Amniotic stem cell (primary cell): ENCODE data around the gene ARFRP1.

Experiments
- DNase-seq: peaks from one replicate; lab custom pipeline; 2025; lab: John Stamatoyannopoulos, UW

ARFRP1 gene

GRCh38 chr20:63690898-63691710 lies 16.7 kb downstream of the ARFRP1 start:
- no peak for DNase-seq

DNA sequence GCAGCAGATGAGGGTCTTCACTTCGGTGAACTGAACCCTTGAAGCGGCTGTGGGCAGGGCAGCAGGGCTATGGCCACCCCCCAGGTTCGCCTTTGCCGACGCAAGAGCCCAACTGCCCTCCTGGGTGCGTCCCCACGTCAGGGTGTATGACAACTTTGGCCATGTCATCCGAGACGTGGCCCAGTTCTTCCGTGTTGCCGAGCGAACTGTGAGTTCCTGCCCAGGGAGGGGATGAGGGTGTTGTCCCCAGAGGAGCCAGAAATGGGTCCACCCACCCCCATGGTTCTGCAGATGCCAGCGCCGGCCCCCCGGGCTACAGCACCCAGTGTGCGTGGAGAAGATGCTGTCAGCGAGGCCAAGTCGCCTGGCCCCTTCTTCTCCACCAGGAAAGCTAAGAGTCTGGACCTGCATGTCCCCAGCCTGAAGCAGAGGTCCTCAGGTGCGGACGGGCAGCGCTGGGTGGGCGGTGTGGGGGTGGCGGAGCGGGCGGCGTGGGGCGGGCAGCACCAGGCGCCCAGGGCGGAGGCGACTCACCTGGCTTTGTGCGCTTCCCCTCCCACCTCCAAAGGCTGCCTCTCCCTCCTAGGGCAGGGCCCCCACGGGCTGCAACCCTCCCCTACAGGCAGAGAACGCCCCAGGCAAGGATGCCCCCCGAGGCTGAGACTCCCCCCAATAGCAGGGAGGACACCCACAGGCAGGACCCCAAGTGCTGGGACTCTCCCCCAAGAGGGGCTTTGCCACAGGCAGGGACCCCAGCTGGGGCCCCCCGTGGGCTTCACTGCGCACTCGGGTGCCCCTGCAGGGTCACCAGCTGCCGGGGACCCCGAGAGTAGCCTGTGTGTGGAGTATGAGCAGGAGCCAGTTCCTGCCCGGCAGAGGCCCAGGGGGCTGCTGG lies 17.5 kb downstream of the ARFRP1 start:
- no peak for DNase-seq

DNA sequence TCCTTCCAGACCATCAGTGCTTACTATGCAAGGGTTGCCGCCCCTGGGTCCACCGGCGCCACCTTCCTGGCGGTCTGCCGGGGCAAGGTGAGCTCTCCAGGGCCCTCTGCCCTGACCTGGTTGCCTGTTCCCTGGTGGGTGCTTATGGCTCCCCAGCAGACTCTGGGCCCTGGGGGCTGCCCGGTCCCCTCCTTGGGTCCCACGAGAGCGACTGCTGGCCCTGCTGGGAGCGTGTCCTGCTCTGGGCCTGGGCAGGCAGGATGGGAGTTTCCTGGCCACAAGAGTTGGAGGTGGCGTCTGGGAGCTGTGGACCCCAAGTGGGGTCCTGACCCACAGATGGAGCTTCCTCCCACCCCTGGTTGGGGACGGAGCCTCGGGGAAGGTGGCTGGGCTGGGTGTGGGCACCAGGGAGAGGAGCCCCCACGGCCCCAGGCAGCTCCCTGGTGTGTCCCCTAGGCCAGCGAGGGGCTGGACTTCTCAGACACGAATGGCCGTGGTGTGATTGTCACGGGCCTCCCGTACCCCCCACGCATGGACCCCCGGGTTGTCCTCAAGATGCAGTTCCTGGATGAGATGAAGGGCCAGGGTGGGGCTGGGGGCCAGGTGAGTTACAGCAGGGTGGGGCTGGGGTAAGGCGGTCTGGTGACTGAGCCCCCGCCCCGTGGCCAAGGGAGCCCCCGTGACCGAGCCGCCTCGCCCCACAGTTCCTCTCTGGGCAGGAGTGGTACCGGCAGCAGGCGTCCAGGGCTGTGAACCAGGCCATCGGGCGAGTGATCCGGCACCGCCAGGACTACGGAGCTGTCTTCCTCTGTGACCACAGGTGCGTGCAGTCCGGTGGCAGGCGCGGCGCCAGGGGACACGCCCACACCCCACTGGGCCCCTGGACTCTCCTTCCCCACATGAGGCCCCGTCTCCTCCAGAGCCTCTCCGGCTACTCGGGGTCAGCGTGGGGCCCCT lies 18.5 kb downstream of the ARFRP1 start:
- no peak for DNase-seq

- DNase-seq: no peak
These were observed 19.3 kb downstream of the ARFRP1 start for GRCh38 chr20:63688228-63689045.

DNA sequence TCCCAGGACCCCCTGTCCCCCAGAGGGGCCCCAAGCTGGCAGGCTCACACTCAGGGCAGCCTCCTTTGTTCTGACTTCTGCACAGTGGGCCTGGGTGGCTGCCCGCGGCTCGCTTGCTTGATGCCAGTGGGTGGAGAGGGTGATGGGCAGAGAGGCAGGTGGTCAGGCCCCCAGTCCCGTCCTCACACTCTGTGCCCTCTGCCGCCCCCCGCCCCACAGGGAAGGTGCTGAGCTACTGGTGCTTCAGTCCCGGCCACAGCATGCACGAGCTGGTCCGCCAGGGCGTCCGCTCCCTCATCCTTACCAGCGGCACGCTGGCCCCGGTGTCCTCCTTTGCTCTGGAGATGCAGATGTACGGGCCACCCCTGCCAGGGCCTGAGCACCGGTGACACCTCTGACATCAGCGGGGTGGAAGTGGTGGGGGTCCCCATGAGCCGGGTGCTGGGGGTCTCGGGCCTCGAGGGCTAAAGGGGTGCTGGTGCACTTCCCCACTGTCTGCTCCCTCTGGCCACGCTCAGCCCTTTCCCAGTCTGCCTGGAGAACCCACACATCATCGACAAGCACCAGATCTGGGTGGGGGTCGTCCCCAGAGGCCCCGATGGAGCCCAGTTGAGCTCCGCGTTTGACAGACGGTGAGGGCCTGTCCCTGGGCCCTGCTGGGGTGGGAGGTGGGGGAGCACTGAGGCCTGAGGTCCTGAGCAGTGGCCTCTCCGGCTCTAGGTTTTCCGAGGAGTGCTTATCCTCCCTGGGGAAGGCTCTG lies 20.2 kb downstream of the ARFRP1 start:
- no peak for DNase-seq

GRCh38 chr20:63686492-63687321 lies 21.1 kb downstream of the ARFRP1 start:
- no peak for DNase-seq

DNA sequence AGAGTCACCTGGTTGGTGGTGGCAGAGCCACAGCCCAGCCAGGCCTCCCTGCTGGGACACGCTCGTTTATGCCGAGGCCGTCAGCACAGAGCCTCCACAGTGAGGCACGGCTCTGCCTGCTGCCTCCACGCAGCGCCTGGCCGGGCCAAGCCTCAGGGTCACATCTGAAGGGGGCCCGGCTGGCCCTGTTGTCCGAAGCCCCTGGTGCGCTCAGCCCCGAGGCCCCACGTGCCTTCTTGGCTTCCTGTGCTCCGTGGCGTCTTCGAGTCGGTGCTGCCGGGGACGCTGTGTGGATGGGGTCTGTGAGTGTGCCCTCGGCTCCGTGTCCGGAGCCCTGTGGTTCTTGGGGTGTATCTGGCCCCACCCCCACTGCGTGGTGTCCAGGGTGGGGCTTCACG lies 21.7 kb downstream of the ARFRP1 start:
- no peak for DNase-seq

GRCh38 chr20:63685269-63686026 lies 22.3 kb downstream of the ARFRP1 start:
- DNase-seq: no peak

DNA sequence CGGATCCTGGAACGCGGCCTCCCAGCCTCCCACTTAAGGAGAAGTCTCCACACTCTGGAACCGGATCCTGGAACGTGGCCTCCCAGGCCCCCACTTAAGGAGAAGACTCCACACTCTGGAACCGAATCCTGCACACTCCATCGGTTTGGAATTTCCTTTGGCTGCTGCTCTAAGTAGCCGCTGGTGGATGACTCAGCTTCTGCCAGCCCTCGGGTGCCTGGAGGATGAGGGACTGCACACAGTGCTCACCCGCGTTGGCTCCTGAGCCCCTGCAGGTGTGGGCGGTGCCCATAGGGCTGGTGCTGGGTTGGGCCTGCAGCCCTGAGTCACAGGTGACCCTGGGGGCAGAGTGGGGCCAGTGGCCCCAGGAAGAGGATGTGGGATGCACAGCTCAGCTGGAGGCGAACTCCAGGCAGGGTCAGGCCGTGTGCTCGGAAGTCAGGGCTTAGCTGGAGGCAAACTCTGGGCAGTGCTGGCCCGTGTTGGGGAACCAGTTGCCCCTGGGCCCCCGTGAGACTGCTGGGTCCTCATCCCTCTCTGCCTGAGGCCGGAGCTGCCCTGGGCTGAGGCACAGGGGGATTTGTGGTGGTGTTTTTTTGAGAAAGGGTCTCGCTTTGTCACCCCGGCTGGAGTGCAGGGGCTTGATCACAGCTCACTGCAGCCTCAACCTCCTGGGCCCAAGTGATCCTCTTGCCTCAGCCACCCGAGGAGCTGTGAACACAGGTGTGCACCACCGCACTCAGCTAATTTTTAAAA lies 25.2 kb downstream of the ARFRP1 start:
- peak; percentile 95 for DNase-seq

- no peak for DNase-seq
These were observed 26.1 kb downstream of the ARFRP1 start for GRCh38 chr20:63681609-63682142.

- no peak for DNase-seq
These were observed 26.7 kb downstream of the ARFRP1 start for GRCh38 chr20:63680857-63681608.

DNA sequence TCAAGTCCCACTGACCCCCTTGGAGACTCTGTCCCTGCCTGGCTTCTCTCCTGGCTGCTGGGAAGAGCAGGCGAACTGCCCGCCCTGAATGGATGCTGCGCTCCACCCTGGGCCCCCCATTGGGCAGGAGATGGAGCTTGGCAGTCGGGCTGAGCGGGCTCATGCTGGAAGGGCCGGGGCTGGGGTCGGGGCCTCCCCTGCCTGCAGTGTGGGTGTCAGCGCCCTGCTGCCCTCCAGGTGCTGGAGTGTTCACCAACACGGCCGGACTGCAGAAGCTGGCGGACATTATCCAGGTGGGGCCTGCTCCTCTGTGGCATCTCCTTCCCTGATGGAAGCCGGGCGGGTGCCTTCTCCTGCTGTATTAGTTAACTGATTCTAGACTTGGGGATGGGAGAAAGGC lies 27.3 kb downstream of the ARFRP1 start:
- DNase-seq: no peak

DNA sequence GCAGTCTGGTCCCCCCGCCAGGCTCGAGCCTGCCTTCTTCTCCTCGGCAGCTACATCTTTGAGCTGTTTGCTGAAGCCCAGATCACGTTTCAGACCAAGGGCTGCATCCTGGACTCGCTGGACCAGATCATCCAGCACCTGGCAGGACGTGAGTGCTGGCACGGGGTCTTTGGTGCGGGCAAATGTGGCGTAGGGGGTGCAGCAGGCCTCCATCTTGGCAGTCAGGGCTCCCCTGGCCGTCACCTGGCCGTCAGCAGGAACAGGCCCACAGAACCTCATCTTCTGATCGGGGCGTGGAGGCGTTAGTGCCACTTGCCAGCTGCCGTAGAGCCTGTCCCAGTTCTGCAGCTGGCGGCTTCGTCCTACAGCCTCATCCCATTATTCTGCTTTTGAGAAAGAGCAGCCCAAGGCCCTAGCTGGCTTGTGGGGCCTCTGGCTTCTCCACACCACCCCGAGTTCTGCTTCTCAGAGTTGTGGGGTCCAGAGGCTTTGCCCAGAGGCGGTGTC lies 27.9 kb downstream of the ARFRP1 start:
- DNase-seq: no peak

GRCh38 chr20:63678667-63679465 lies 28.9 kb downstream of the ARFRP1 start:
- no peak for DNase-seq

GRCh38 chr20:63678071-63678470 lies 29.7 kb downstream of the ARFRP1 start:
- DNase-seq: no peak
